GM21529 (cell line): ENCODE results near the gene FNTB.

ENCODE experiments used
- ATAC-seq: cut with Tn5 transposase; IDR thresholded peaks from one replicate; pipeline ENCODE4 v1.9.1; 2021; ENCODE audit not compliant: unreplicated experiment

The FNTB gene

DNA sequence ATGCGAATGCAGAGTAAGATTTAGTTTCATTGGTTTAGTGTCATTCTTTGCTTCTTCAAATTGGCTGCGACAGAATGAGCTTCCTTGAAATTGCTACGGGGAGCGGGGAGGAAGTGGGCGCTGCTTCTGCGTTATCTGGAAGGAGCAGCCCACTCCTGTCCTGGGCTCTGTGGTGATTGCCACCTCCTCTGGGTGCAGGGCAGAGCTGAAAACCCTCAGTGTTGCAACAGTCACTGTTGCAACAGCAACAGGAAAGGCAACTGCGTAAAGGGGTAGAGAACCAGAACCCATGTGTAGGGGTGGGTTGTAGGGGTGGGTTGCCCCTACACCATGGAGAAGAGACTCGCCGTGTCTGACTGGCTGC is 57.9 kb downstream of the FNTB start:
- no peak for ATAC-seq

GRCh38 chr14:65045006-65045405 is 58.3 kb downstream of the FNTB start:
- ATAC-seq, result no peak

DNA sequence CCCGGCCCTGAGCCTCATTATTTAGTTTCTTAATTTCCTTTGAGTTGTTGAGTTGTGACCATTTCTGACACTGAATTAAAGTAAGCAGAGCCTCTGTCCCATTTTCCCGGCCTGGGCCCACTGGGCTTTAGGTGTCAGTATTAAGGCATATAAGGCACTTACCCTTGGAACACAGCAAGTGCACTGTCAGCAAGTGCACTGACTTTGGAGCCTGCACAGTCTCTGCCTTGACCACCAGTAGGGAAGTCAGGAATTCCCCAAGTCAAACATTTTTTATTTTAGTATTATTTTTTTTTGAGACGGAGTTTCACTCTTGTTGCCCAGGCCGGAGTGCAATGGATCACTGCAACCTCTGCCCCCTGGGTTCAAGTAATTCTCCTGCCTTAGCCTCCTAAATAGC is 59.0 kb downstream of the FNTB start:
- ATAC-seq, result no peak

DNA sequence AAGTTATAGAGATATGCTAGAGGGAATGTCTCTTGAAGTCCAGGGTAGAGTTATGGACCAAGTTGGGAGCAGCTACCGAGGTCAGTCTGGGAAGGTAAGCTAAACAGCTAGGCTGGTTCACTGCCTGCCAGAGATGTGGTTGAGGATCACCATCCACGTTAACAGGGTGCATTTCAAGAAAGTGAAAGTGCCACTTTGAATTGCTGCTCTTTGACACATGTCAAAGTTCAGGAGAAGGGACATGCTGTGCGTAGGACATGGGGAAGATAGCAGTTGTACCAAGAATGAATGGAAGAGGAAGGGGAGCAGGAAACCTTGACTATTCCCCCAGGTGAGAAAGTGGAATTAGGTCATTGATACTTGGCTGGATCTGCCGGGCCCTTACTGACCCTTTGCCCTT is 66.1 kb downstream of the FNTB start:
- no peak for ATAC-seq

DNA sequence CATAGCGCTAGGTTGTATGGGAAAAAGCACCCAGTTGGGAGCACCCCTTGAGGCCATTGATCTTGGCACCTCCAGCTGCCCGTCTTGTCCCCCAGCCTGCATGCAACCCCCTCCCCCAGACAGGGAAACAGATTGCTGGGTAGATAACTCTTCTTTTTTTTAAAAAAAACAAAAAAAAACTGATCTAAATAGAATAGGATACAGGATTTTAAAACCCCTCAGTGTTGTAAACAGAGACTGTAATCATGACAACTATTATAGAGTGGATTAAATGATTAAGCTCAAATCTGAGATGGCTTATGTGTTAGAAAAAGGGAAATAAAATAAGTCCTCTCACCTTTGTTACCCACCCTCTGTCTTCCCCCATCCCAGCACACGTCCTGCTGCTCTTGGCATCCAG is 66.8 kb downstream of the FNTB start:
- ATAC-seq, result no peak

DNA sequence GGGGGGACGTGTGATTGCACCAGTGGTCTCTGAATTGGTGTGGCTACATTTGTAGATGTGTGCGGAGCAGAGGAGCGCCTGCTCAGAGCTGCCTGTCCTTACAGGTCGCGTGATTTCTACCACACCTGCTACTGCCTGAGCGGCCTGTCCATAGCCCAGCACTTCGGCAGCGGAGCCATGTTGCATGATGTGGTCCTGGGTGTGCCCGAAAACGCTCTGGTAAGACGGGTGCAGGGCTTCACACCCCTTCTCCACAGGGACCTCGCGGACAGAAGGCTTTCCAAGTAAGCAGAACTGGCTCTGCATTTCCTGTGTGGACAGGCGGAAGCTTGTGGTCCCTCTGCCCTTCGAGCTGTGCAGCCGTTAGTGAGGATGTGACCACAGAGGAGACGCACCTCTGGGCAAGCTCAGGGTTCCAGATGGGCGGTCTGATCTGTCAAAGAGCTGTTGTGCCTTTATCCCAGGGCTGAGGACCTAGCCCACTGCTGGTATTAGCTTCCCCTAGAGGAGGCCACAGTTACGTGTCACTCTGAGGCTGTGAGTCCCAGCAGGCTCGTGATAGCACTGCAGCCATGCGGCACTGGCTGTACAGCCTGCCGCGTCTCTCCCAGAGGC is 67.9 kb downstream of the FNTB start:
- ATAC-seq, result no peak

- ATAC-seq, result no peak
These were observed 71.0 kb downstream of the FNTB start for GRCh38 chr14:65057695-65058094.

DNA sequence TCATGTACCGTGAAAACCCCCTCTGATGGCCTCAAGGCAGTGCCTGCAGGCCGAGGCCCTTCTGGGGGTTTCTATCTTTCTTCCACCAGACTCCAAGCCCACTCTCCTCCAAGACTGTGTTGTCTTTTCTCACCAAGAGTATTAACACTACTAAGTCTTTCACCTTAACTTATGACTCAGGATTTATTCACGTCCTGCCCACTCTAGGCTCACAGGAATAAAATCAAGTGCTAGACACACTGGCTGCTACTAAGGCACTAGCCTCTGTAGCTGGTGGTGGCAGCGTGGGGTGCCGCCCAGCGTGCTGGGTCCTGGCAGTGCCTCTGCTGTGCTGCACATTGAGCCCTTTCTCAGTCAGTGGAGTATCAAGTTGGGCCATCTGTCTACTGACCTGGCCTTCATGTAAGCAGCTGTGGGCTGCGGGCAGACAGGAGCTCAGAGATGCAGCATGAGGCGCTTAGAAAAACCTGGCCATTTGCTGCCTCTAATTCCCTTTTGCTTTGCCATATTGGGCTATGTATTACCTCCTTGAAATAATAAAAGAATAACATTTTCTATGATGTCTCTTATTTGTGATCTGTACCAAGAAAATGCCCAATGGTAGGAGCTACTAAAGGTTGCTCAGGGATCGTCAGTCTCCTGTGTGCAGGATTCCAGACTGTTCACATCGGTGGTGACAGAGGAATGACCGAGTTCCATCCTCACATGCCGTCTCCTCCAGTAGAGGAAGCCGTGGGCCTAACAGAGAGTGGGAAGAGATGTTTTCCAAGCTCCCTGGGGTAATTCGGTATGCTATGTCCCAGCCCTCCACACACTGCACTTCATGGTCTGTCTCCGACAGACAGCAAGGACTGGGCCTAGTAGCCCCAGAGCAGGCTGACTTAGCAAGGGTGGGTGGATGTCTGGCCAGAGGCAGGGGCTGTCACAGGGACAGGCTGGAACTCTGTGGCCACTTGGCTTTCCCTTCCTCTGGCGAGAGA is 75.7 kb downstream of the FNTB start:
- no peak for ATAC-seq

DNA sequence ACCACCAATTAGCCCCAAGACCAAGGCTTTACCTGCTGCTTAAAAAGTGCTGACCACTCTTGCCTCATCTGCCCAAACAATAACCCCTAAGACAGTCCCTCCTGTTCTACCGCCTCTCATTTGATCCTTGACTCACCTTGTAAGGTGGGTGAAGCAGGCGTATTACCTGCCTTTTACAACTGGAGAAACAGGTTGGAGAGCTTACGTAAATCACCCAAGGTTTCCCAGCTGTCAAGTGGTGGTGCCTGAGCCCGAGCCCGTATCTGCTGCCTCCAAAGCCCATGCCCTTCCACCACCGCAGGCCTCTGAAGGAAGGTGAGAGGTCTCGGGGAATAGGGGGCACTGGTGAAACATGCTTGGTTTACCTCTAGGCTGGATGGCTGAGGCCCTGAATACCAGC is 79.0 kb downstream of the FNTB start:
- no peak for ATAC-seq

DNA sequence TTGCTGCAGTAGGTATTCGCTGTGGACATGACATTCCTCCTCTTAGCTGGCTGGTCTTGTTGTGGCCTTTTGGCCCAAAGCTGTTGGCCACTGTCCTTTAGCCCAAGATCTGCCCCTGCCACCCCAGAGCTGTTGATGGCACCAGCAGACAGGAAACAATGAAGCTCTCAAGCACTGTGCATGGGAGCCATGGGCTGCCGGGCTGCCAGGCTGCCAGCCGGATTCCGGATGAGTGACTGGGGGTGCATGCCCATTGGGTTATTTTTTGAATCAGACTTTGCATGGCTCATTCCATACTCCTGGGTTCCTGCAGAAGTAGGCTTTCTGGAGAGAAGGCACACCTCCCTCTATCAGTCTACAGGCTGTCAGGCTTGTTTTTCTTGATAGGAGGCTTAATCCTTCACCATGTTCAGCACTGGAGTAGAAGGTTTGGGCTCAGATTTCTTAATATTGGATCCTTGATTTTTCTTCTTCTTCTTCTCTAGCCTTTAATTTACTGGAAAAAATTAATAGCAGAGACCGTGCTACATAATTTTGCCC is 83.2 kb downstream of the FNTB start:
- no peak for ATAC-seq

GRCh38 chr14:65070471-65070976 is 83.8 kb downstream of the FNTB start:
- ATAC-seq, result no peak

DNA sequence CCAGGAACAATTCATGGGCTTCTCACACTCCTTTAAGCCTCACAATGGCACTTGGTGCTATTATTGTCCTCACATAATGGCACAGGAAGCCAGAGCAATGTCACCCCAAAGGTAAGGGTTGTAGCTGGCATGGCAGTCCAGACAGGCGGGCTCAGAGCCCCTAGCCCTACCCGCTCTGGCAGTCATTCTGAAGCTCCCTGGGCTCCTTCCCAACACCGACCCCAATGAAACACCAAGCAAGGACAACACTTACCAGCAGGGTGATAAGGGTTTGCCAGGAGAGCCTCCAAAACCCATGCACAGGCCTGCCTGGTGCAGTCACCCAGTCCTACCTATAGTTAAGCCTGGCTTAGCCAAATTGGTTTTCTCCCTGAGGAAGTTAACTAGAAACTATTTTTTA is 84.8 kb downstream of the FNTB start:
- no peak for ATAC-seq

DNA sequence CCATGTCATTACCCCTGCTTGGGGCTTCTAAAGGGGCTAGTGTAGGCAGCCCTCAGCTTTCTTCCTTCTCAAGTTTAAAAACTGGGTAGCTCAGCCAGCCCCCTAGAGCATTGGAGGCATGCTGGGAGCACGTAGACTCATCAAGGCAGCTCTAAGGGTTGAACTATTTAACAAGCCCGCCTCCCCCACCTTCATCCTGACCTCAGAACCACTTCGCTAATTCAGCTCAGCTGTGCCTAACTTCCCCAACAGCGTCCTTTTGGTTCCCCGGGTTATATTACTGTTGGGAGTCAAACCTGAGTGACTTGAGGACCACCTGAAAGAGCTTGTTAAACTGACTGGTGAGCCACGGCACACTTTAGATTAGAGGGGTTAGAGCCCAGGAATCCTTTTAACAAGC is 85.6 kb downstream of the FNTB start:
- ATAC-seq, result no peak

DNA sequence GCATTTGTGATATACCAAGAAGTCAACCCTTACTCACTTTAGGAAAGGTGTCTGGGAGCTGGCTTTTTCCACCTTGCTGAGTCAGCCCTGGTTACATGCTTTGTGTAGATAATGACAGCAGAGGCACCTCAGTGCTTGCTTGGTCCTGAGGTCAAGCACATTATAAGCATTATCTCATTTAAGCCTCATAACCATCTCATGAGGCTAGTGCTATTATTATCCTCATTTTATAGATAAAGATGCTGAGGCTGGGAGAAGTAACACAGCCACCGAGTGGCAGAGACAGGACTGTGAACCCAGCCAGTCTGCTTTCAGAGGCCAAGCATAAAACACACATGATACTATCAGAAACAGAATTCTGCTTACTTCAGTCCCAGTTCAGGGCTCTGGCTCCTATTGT is 86.2 kb downstream of the FNTB start:
- ATAC-seq, result no peak

DNA sequence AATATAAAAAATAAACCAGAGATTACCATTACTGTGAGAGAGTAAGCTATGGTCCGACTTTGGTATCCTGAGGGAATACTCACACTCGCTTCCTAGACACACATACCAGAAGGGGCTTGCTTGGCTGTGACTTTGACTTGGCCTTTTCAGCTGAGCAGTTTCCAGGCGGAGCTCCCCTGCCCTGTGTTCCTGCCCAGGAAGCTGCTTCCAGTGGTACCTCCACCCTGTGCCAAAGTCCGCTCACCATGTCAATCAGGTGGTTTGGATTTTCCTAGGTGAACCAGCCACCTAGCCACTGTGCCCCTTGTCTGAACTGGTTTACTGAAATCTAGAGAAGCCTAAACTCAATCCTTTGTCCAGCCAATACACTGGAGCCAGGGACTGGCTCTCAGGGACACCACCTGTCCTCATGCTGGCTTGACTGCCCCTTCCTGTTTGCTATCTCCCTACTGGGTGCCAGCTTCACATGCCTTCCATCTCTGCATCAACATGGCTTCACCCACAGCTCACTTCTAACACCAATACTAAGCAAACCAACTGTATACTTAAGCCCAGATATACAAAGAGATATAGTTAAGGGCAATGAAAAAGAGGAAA is 87.0 kb downstream of the FNTB start:
- no peak for ATAC-seq

- no peak for ATAC-seq
These were observed 87.9 kb downstream of the FNTB start for GRCh38 chr14:65074449-65075150.

DNA sequence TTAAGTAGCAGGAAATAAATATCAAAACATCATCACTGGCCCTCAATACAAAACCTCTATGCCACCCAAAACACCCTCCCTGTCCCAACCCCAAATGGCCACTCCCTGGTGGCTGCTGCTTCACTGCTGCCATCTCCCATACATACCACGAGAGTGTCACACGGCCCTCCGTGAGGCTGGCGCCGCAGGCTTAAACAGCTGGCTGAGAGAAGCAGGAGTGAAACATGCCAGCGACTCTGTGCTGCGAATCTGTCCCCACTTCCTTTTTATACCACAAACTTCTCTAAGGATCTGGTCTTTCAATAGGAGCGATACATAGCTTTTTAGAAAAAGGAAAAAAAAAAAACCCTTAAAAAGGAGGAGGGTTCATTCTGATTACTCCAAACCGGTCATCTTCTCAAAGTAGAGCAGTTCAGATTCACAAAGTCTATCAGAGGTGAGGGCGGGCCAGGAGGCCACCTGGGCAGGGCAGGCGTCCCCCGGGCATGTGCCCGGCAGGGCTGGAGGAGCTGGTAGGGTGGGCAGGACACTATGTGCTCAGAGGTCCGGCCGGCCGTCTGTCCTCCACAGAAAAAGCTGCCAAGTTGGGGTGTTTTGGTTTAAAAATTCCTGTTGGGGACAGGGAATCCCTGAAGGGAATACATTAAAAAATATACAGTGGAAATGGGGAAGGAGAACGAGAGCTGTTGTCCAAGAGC is 89.1 kb downstream of the FNTB start:
- ATAC-seq, result no peak

GRCh38 chr14:65077318-65077717 is 90.6 kb downstream of the FNTB start:
- no peak for ATAC-seq

- no peak for ATAC-seq
These were observed 92.5 kb downstream of the FNTB start for GRCh38 chr14:65079201-65079600.

DNA sequence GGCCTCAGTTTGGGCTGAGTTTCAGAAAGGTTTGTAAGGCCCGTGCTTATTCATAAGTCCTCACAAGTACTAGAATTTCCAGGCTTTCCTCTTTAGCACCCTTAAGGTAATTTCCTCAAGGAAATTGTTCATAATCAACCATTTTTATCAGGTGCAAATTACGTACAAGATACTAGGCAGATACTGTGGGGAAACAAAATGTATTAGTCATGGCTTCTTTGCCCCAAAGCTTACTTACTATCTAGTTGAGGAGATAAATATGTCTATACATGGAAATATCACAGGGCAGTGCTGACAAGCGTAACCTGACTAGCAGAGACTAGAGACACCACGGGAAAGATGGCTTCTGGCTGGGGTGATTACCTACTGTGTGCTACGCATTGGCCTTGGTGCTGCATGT is 93.1 kb downstream of the FNTB start:
- no peak for ATAC-seq
